GM18951 (cell line): ENCODE measurements around the gene AGAP1.
"Not testable (repeated sequence)": the region's sequence is repeated elsewhere in the genome, so short reads cannot be mapped to it uniquely, and the experiment has no call there.

Experiments used
- POLR2A ChIP-seq: IDR thresholded peaks from 4 replicates; pipeline ENCODE4 v1.6.1; 2011; ENCODE audit warnings: mild to moderate bottlenecking; ENCODE audit not compliant: insufficient read length, insufficient read depth; ENCODE audit errors: extremely low read depth
- in situ Hi-C: fragments of 300-500 bp; cut with MboI; formaldehyde crosslinking; loops from one replicate; pipeline ENCODE4 v1.12.0; 2022; ENCODE audit warnings: low sequenced_read_pairs, mixed read lengths, inconsistent platforms; ENCODE audit not compliant: unreplicated experiment

AGAP1 gene

DNA sequence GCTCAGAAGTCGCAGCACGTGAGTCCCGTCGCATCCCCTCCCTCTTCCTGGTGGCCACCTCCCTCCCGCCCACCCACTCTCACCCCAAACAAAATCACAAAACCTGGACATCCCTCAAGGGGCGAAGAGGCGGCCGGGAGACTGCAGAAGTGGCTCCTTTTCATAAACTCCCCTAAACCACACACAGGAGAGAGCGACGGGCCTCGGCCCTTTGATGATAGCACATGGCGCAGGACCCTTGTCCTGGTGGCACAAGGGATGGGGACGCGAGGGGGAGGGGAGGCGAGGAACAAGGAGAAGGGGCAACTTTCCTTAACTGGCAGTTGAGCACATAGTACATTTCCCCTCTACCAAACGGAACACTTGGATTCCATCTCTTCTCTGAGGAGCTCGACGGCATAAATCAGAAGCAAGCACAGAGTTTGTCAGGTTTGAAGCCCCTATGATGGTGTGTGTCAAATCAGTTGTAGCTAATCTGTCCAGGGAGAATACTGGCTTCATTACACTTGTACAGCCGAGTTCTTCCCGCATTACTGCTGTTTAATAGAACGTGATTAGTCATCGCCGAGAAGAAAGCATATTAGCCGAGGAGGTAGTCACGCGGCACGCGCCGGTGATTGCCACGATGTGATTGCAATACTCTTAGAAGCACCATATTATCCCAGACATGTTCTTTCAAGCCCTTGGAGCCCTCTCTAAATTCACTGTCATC is 630.5 kb downstream of the AGAP1 start:
- no peak for TF ChIP-seq POLR2A
- in situ Hi-C loops: no loop called here

GRCh38 chr2:236125541-236125940 is 631.7 kb downstream of the AGAP1 start:
- no peak for TF ChIP-seq POLR2A
- in situ Hi-C loops: no loop called here

DNA sequence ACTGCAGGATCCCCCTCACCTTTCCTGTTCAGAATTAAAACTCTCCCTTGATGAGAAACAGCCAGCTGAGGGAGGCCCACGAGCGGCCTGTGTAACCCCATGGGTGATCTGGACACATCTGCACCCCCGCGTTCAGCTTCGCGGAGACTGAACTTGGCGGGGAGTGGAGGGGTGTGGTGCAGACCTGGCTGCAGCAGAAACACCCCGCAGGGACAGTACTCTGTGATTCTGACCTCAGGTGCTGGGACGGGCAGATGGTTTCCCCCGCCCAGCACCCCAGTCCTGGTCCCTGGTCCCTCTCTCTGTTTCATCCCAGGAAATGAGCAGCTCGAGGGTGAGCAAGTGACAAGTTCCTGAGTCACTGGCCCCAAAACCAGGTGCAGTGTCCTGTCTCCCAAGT is 633.2 kb downstream of the AGAP1 start:
- no peak for TF ChIP-seq POLR2A

DNA sequence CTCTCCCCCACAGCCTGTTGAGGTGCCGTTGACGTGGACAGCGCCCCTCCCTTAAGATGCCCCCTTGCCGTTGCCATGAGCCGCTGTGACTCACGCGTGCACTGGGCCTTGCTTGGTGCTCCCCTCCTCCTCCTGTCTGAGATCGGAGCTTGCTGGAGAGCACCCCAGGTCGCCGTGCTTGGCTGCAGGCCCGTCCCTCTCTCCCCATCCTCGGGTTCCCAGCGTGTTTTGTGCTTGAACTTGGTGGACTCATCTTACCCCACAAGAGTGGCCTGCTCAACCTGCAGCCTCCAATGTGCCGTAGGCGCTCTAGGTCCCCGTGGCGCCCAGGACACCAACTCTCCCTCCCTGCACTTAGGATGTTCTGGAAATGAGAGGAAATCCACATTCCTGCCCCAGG is 634.5 kb downstream of the AGAP1 start:
- in situ Hi-C loops: no loop called here
- no peak for TF ChIP-seq POLR2A

More for the DNA sequence above, 633.2 kb downstream of the AGAP1 start:
- in situ Hi-C loops: no loop called here

DNA sequence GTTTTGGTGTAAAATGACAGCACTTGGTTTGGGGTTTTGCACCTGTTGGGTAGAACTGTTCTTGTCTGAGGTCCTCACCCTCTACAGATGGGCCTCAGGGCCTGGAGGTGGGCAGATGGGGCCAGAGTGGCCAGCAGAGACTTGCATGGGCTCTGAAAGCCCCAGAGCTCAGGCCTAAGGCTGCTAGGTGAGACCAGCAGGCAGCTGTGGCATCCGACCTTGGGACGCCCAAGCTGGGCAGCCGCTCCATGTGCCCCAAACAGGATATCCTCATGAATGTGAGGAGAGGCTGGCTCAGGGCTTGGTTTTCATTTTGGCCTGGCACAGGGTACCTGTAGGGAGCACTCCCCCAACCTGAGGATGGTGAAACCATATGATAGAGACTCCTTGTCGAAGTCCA is 636.1 kb downstream of the AGAP1 start:
- in situ Hi-C loops: no loop called here
- no peak for TF ChIP-seq POLR2A

GRCh38 chr2:236130349-236130998 is 636.6 kb downstream of the AGAP1 start:
- TF ChIP-seq POLR2A: no peak
- in situ Hi-C loops: no loop called here

- in situ Hi-C loops: no loop called here
- TF ChIP-seq POLR2A: no peak
Measured at GRCh38 chr2:236131073-236131692, 637.3 kb downstream of the AGAP1 start.

- no peak for TF ChIP-seq POLR2A
- in situ Hi-C loops: no loop called here
Measured at GRCh38 chr2:236133410-236134012, 639.7 kb downstream of the AGAP1 start.

DNA sequence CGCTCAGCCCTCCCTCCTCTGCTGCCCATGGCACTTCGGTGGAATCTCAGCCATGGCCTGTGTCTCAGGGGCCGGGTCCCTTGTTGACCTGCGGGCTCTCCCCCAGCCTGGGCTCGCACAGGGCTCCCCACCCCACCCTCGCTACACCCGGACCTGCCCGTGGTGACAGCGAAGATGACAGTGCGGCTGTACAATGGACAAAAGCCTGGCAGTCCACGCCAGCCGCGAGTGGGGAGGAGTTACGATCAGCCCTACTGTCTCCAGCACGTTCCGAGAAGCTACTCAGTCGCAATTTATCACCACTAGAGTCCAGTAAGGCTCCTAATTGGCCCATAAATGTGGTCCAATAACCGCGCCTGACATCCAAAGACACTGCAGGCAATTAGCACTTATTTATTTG is 642.7 kb downstream of the AGAP1 start:
- in situ Hi-C loops: no loop called here
- TF ChIP-seq POLR2A: no peak

- in situ Hi-C loops: no loop called here
- no peak for TF ChIP-seq POLR2A
Measured at GRCh38 chr2:236137066-236137465, 643.2 kb downstream of the AGAP1 start.

GRCh38 chr2:236141616-236142015 is 647.8 kb downstream of the AGAP1 start:
- in situ Hi-C loops: not testable (repeated sequence)

DNA sequence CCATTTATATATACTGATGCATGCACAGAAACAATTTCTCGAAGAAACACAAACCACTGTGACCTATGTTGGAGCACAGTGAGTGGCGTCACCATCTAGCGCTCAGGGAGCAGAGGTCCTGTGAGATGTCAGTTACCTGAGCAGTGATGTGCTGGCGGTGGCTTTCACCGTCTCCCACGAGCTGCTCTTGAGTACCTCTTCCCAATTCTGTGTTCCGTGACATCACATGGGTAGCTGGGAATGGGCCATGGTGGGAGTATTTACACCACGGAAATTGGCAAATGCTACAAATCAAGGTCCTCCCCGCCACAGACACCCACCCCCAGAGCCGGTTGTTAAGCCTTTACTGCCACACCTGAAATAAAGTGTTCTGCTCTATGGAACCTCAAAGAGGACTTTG is 650.0 kb downstream of the AGAP1 start:
- TF ChIP-seq POLR2A: no peak
- in situ Hi-C loops: no loop called here

DNA sequence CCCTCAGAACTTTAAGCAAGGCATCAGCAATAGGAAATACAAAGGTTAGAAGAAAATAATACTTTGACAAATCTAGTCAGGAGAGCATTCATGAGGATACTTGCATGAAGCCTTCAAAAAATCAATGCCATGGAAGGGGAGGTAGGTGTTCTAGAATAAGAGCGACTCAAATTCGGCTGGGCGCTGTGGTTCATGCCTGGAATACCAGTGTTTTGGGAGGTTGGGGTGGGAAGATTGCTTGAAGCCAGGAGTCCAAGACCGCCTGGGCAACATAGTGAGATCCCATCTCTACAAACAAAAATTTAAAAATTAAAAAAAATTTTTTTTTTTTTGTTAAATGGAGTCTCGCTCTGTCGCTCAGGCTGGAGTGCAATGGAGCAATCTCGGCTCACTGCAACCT is 652.6 kb downstream of the AGAP1 start:
- in situ Hi-C loops: no loop called here

GRCh38 chr2:236155406-236155805 is 661.6 kb downstream of the AGAP1 start:
- no peak for TF ChIP-seq POLR2A
- in situ Hi-C loops: no loop called here

More for the DNA sequence above, 652.6 kb downstream of the AGAP1 start:
- no peak for TF ChIP-seq POLR2A
